Activated T-helper 2 cell treated with anti-CD3 and anti-CD28 coated beads, Interferon-gamma antibody, Interleukin-2, Interleukin-4, amounts not matched to agents 10 μg/mL and 5 μg/mL and 100 μg/mL, durations not matched to agents 14 hours and 24 hours and 36 hours (primary cell): ENCODE data around the gene CBLIF. TPM values are rescaled to one million over a fixed set of nuclear protein-coding genes. Genes with fewer than 3 reads are reported as not detected.
"Not testable (repeated sequence)": the region's sequence is repeated elsewhere in the genome, so short reads cannot be mapped to it uniquely, and the experiment has no call there.

Source experiments
- DNase-seq: peaks from one replicate; pipeline ENCODE4 v3.0.0; 2021; ENCODE audit warnings: low spot score
- H3K27ac Mint-ChIP-seq: one replicate; pipeline ENCODE4 v1.8.0; 2021; ENCODE audit warnings: mixed read lengths
- H3K27me3 Mint-ChIP-seq: one replicate; pipeline ENCODE4 v1.8.0; 2021; ENCODE audit warnings: low read depth, mixed read lengths
- H3K36me3 Mint-ChIP-seq: one replicate; pipeline ENCODE4 v1.8.0; 2021; ENCODE audit warnings: low read depth, mixed read lengths
- H3K4me1 Mint-ChIP-seq: one replicate; pipeline ENCODE4 v1.8.0; 2021; ENCODE audit warnings: low read depth, mixed read lengths
- H3K4me3 Mint-ChIP-seq: one replicate; pipeline ENCODE4 v1.8.0; 2021; ENCODE audit warnings: low read depth, mild to moderate bottlenecking, moderate library complexity, mixed read lengths
- H3K9me3 Mint-ChIP-seq: one replicate; pipeline ENCODE4 v1.8.0; 2021; ENCODE audit warnings: mixed read lengths
- intact Hi-C: fragments of 100-400 bp; cut with micrococcal nuclease; formaldehyde crosslinking; loops from one replicate; pipeline ENCODE4 v1.15.1; 2023
- total RNA-seq: library from RNA; stranded (reverse); gene quantifications from 2 replicates; pipeline ENCODE4 v1.2.3, GENCODE V29; 2022

CBLIF gene
- total RNA-seq = not detected in 2 replicates

DNA sequence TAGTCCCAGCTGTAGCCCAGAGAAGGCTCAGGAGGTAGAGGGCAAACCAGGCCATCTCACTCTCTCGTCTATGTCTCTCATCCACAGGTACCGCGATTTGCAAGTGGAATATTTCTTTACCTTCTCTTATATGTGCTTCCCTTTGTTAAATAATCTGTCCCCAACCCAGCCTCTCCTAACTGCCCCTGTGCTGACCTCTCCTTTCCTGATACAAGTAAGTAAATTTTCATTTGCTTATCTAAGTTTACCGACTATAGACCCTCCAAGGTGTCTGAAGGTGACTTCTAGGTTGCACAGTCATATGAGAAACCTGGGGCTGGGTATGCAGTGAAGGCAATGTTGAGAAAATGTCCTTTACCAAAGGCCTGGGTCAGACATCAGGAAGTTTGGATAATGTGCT, at the start of gene CBLIF:
Gene CBLIF, minus strand, starts transcription at position 101 of the 400 bp plus-strand sequence. Its CDS starts 46 bp downstream, at position 55.
- Mint-ChIP-seq H3K36me3 (no peaks in the 10 kb centered on the region), H3K27me3 (peaks cover 1% of the 10 kb centered on the region), H3K9me3 (peaks cover 4% of the 10 kb centered on the region), H3K4me3 (no peak within 1 kb of the TSS), H3K4me1 (peaks cover 8% of the 10 kb centered on the region), H3K27ac (no peak within 1 kb of the TSS)
- intact Hi-C loops = no loop called here
- DNase-seq = no peak

DNA sequence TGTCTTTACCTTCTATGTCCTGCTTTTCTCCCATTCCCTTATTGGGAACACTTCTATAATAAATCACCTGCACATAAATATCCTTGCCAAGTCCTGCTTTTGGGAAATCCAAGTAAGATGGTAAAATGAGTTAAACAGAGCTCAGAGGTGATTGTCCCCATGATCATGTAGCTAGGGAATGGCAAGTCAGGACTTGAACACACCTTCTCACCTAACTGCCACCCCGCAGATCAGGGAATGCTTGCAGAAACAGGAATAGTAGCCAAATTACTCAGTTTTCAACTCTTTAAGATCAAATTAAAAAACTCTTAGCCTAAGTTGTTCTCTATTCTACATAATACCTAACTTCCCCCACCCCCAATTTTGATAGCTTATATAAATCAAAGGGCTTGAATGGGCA, 49.3 kb upstream of the CBLIF start:
- peaks cover 15% of the 10 kb centered on the region for H3K9me3 Mint-ChIP-seq
- no peaks in the 10 kb centered on the region for H3K36me3 Mint-ChIP-seq
- H3K4me1 Mint-ChIP-seq = no peaks in the 10 kb centered on the region
- no peak for DNase-seq
- intact Hi-C loops = no loop called here
- H3K27ac Mint-ChIP-seq = no peak overlapping the region
- peaks cover 12% of the 10 kb centered on the region for H3K27me3 Mint-ChIP-seq
- H3K4me3 Mint-ChIP-seq = no peak overlapping the region

DNA sequence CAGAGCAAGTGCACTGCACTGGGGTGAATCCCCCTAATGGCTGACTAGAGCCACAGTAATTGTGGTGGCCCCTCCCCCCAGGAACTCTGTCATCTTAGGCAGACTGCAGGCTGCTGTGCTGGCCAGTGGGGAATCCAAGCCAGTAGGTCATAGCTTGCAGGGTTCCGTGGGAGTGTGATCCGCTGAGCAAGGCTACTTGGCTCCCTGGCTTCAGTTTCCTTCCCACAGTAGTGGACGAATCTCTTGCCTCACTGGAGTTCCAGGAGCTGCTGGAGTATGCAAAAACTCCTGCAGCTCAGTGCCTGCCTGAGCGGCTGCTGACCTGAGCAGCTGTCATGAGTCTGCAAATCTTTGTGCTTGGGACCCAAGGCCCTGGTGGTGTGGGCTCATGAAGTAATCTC, 46.5 kb upstream of the CBLIF start:
- Mint-ChIP-seq H3K36me3 (no peaks in the 10 kb centered on the region), H3K9me3 (peaks cover 36% of the 10 kb centered on the region), H3K4me1 (no peaks in the 10 kb centered on the region), H3K27ac (no peak overlapping the region), H3K27me3 (peaks cover 12% of the 10 kb centered on the region), H3K4me3 (no peak overlapping the region)
- intact Hi-C loops = no loop called here
- DNase-seq = no peak

DNA sequence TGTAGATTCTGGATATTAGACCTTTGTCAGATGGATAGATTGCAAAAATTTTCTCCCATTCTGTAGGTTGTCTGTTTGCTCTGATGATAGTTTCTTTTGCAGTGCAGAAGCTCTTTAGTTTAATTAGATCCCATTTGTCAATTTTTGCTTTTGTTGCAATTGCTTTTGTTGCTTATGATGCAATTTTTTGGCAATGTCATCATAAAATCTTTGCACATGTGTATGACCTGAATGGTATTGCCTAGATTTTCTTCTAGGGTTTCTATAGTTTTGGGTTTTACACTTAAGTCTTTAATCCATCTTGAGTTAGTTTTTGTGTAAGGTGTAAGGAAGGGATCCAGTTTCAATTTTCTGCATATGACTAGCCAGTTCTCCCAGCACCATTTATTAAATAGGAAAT, 41.9 kb upstream of the CBLIF start:
- H3K36me3 Mint-ChIP-seq, H3K27ac Mint-ChIP-seq, H3K4me1 Mint-ChIP-seq, H3K4me3 Mint-ChIP-seq, H3K27me3 Mint-ChIP-seq, DNase-seq, intact Hi-C loops: not testable (repeated sequence)
- H3K9me3 Mint-ChIP-seq = peaks cover 36% of the 10 kb centered on the region

DNA sequence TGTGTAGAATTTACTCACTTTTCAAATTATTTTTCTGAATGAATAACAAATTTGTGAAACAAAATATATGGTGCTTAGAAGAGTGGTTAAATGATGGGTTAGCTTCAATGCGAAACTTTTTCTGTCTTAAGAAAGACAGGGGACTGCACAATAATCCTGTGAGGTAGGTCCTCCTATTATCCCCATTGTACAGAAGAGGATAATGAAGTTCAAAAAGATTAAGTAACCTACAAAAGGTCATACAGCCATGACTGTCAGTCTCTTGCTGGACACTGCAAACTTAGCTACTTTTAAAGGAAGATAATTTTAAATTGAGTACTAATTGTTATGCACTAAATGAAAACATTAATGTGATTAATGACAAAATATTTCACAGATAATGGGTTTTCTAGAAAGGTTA, 38.3 kb upstream of the CBLIF start:
- intact Hi-C loops = no loop called here
- Mint-ChIP-seq H3K36me3 (no peaks in the 10 kb centered on the region), H3K4me1 (peaks cover 4% of the 10 kb centered on the region), H3K9me3 (peaks cover 11% of the 10 kb centered on the region), H3K27me3 (peaks cover 4% of the 10 kb centered on the region), H3K27ac (no peak overlapping the region), H3K4me3 (no peak overlapping the region)
- DNase-seq = no peak

DNA sequence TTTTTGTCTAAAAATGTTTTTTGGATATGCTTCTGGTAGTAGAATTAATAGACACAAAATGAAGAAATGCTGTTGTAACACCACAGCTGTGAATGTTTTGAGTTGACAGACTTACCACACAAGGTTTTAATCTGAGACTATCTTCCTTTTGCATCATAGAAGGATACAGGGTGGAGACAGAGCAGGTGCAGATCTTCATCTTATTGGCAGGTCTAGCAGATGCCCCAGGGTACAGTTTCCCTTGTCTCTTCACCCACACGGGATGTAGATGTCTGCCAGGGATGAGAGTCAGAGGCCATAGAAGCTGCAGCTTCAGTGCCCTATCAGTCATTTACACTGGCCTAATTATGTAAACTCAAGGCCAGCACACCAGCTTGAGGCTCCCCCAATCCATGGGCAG, 34.3 kb upstream of the CBLIF start:
- H3K27me3 Mint-ChIP-seq = peaks cover 11% of the 10 kb centered on the region
- H3K36me3 Mint-ChIP-seq = no peaks in the 10 kb centered on the region
- no peak overlapping the region for H3K27ac Mint-ChIP-seq
- H3K4me1 Mint-ChIP-seq = peaks cover 4% of the 10 kb centered on the region
- no peak for DNase-seq
- H3K9me3 Mint-ChIP-seq = no peaks in the 10 kb centered on the region
- intact Hi-C loops = no loop called here
- no peak overlapping the region for H3K4me3 Mint-ChIP-seq

DNA sequence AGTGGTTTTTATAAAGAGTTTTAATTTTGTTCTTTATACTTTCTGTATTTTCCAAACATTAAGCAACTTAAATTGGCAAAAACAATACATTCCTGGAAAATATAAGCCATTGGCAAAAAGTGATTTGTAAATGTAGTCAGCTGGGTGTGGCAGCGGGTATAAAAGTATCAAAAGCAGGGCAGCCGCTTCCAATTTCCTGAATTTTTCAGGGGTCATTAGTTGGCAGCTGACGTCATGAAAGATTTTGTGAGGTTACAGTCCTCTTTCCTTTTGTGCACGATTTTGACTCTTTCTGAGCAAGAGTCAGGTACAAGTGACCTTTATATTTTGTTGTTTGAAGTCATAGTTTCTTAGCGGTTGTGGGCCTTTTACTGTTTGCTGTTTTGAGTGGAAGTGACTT, 33.3 kb upstream of the CBLIF start, which contains the start of gene OOSP3:
Gene OOSP3, plus strand, starts transcription at position 208 of the 400 bp plus-strand sequence. Its CDS starts 27 bp downstream, at position 235.
- H3K27me3 Mint-ChIP-seq = peaks cover 11% of the 10 kb centered on the region
- no peak for DNase-seq
- peaks cover 4% of the 10 kb centered on the region for H3K4me1 Mint-ChIP-seq
- H3K9me3 Mint-ChIP-seq = no peaks in the 10 kb centered on the region
- no peaks in the 10 kb centered on the region for H3K36me3 Mint-ChIP-seq
- intact Hi-C loops = no loop called here
- H3K27ac Mint-ChIP-seq = no peak within 1 kb of the TSS
- no peak within 1 kb of the TSS for H3K4me3 Mint-ChIP-seq

DNA sequence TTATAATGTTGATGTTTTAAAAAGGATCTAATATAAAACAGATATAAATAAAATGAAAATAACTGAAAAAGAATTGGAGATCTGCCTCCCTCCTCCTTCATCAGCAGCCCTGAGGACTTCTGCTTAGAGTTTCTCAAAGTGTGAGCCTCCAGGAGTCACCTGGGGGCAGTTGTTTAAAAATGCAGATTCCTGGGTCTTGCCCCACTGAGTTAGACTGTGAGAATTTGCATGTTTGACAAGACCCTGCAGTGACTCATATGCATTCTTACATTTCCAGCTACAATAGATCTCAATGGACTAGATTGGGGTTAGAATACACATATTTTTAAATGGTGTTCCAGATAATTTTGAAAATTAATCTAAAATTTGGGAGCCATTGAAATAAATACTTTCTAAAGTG, 32.5 kb upstream of the CBLIF start:
- Mint-ChIP-seq H3K27ac (no peak overlapping the region), H3K4me3 (no peak overlapping the region), H3K9me3 (no peaks in the 10 kb centered on the region), H3K4me1 (peaks cover 7% of the 10 kb centered on the region), H3K36me3 (no peaks in the 10 kb centered on the region), H3K27me3 (peaks cover 10% of the 10 kb centered on the region)
- intact Hi-C loops = loop anchor here (2.0 kb wide), 1 partner anchor 27 kb away; no protein-coding TSS in a partner anchor
- no peak for DNase-seq

DNA sequence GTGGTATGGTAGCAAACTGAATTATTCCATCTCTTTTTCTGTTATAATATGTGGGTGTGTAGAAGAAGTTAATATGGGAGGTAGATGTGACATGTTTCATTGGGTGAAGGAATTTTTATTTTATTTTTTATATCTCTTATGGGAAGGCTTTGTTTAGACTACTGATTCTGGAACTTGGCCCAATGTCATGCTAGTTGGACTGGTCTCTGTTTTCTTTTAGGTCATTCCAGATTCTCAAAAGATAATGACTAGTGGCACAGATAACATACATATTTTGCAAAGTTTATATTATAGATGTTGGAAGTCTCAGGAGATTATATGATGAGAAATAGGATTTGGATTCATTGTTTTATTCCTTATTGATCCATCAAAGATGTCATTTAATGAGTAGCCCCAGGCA, 32.0 kb upstream of the CBLIF start:
- Mint-ChIP-seq H3K27me3 (peaks cover 8% of the 10 kb centered on the region), H3K27ac (no peak overlapping the region), H3K36me3 (no peaks in the 10 kb centered on the region), H3K4me1 (peaks cover 8% of the 10 kb centered on the region), H3K9me3 (no peaks in the 10 kb centered on the region), H3K4me3 (no peak overlapping the region)
- no peak for DNase-seq
- intact Hi-C loops = loop anchor here (2.0 kb wide), 1 partner anchor 27 kb away; no protein-coding TSS in a partner anchor

DNA sequence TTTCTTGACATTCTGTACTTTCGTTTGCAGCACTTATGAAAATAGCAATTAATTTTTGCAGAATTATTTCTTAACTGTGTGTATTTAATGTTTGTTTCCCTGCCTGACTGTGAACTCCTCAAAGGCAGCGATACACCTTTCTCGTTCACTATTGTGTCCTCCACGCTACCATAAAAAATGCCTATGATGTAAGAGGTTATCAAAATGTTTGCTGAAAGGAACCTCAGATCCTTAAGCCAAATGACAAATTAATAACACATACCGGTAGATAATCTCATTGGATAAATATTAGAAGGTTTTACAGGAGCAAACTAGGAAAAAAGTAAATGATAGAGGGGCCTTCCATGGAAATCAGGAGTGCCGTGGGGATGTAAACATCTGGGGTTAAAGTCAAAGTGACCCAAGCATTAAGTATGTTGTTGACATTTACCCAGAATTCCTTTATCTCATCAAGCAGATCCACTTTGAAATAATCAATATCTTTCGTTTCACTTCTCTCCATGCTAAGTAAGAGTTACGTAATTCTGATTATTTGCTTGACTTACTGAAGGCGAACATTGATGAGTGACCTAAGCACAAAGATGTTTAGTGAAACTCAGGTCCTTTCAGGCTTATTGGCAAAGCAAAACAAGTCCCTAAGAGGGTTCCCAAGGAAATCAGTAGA, 30.7 kb upstream of the CBLIF start:
- peaks cover 7% of the 10 kb centered on the region for H3K9me3 Mint-ChIP-seq
- H3K4me3 Mint-ChIP-seq = no peak overlapping the region
- H3K4me1 Mint-ChIP-seq = peaks cover 8% of the 10 kb centered on the region
- no peaks in the 10 kb centered on the region for H3K36me3 Mint-ChIP-seq
- no peak for DNase-seq
- intact Hi-C loops = loop anchor here (2.0 kb wide), 1 partner anchor 25 kb away; no protein-coding TSS in a partner anchor
- peaks cover 9% of the 10 kb centered on the region for H3K27me3 Mint-ChIP-seq
- H3K27ac Mint-ChIP-seq = no peak overlapping the region

DNA sequence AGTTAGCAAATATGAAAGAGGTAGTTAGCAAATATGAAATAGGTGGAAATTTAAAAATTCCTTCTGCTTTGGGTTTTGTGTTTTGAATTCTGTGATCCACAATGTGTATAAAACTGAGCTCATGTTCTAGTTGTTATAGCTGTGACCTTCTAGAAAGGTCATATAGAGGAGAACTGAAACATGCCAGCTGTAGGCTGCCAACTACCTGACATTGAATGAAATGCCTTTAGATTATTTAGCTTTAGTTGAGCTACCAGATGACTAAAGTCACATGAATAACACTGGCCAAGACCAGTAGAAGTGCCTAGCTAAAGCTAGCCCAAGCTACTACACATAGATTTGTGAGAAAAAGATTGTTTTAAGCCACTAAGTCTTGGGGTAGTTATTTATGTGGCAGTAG, 26.8 kb upstream of the CBLIF start:
- Mint-ChIP-seq H3K4me3 (no peak overlapping the region), H3K36me3 (peaks cover 5% of the 10 kb centered on the region), H3K27me3 (peaks cover 5% of the 10 kb centered on the region), H3K4me1 (peaks cover 4% of the 10 kb centered on the region), H3K9me3 (peaks cover 21% of the 10 kb centered on the region), H3K27ac (no peak overlapping the region)
- intact Hi-C loops = no loop called here
- no peak for DNase-seq

DNA sequence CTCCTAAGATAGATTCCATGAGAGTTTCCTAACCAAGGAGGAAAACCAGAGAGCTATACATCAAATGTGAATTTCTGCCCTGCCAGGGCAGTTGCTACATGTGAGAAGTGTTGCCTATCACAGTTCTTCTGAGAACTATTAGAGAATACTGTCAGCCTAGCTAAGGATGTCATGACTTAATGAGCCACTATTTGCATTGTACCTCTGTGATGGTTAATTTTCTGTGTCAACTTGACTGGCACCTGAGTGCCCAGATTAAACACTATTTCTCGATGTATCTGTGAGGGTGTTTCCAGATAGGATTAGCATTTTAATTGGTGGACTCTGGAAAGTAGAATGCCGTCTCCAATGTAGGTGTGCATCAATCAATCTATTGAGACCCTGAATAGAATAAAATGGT, 22.6 kb upstream of the CBLIF start:
- peaks cover 5% of the 10 kb centered on the region for H3K36me3 Mint-ChIP-seq
- peaks cover 26% of the 10 kb centered on the region for H3K9me3 Mint-ChIP-seq
- H3K4me3 Mint-ChIP-seq = no peak overlapping the region
- no peak overlapping the region for H3K27ac Mint-ChIP-seq
- DNase-seq = no peak
- H3K27me3 Mint-ChIP-seq = peaks cover 3% of the 10 kb centered on the region
- H3K4me1 Mint-ChIP-seq = peaks cover 24% of the 10 kb centered on the region
- intact Hi-C loops = no loop called here

DNA sequence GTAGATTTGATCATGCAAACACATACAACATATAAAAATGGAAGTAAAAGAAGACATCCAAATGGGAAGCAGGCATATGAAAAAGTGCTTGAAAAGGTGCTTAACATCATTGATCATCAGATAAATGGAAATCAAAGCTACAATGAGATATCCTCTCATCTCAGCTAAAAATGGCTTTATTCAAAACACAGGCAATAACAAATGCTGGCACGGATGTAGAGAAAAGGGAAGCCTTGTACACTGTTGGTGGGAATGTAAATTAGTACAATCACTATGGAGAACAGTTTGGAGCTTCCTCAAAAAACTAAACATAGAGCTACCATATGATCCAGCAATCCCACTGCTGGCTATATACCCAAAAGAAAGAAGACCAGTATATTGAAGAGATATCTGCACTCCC, 21.5 kb upstream of the CBLIF start:
- peaks cover 5% of the 10 kb centered on the region for H3K36me3 Mint-ChIP-seq
- peaks cover 25% of the 10 kb centered on the region for H3K4me1 Mint-ChIP-seq
- intact Hi-C loops = no loop called here
- peaks cover 3% of the 10 kb centered on the region for H3K27me3 Mint-ChIP-seq
- no peak for DNase-seq
- H3K27ac Mint-ChIP-seq = no peak overlapping the region
- H3K4me3 Mint-ChIP-seq = no peak overlapping the region
- H3K9me3 Mint-ChIP-seq = peaks cover 25% of the 10 kb centered on the region
